HG03354 (cell line): ENCODE data around the gene SLC6A13.
"Not testable (repeated sequence)": the region's sequence is repeated elsewhere in the genome, so short reads cannot be mapped to it uniquely, and the experiment has no call there.

Experiments used
- ATAC-seq: cut with Tn5 transposase; IDR thresholded peaks from one replicate; pipeline ENCODE4 v1.9.1; 2021; ENCODE audit warnings: mild to moderate bottlenecking; ENCODE audit not compliant: unreplicated experiment, poor library complexity, severe bottlenecking

SLC6A13 gene

DNA sequence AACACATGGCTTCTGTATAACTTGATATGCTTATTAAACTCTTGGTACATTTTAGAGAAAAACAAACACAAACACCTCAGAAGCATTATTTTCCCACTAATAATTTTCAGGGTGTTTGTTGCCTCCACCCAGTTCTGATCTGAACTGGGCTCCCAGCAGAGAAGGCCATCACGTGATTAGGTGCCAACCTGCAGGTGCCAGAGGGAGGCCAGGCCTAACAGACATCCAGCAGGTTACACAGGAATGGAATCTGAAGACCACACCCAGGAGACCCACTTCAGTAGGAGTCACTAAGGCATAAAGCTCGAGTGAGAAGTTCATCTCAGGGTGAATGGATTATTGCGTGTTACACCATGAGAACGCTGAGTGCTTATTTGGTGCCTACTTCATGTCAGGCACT is 57.6 kb downstream of the SLC6A13 start:
- ATAC-seq: no peak

- ATAC-seq: no peak
These were observed 58.4 kb downstream of the SLC6A13 start for GRCh38 chr12:204261-204678.

GRCh38 chr12:203462-204260 is 59.0 kb downstream of the SLC6A13 start:
- ATAC-seq: no peak

GRCh38 chr12:203074-203461 is 59.6 kb downstream of the SLC6A13 start:
- ATAC-seq: no peak

DNA sequence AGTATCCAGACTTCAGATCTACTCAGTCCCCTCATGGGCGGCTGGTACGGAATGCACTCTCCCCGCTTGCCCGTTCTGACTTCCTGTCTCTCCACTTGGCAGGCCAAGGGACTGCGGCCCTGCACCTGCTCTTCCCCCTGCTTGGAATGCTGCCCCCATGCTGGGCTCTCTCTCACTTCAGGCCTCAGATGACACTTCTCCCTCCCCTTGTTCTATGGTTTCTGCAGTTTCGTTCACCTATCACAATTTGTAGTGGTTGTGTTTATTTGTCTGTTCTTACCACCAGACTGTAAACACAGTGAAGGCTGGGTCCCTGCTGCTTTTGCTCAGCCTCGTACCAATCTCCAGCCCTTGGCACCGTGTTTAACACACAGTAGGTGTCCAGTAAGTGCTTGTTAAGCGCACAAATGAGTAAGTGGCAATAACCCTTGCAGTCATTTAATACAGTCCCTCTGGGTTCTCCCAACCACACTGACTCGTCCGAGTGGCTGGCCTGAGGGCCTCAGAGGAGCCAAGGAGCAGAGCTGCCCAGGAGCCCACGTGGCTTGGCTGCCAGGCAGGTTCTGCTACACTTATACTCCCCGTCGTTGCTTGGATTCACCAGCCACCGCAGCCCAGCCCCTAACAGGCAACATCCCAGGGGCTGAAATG is 60.4 kb downstream of the SLC6A13 start:
- ATAC-seq: no peak

DNA sequence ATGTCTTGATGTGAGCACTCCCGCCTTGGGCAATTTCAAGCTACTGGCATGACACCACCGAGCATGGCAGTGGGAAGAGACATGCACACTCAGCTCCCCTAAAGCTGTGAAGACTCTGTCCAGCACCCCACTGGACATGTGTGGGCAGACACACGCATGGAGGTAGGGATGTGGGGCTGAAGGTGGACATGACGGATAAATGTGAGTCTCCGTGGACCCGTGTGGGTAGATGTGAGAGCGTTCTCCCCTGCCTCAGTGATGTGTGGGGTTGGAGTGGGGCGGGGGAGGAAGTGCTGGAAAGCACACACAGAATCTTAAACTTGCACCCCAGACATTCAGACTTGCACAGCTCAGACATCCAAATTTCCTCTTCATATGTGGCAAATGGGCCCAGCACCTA is 61.3 kb downstream of the SLC6A13 start:
- no peak for ATAC-seq

DNA sequence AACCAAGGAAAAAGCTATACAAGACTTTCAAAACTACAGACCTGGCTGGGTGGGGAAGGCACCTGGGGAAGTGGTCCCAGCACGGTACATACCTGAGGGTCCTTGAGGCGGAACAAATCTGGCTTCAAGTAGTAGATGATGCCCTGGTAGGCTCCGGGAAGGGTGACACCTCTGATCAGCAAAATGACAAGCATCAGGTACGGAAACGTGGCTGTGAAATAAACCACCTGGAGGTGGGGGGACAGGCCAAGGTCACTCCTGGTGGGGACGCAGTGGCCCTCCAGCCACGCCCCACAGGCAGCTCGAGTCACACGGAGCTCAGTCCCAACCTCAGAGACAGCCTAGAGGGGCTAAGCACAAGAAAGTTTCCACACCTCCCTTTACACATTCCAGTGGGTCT is 63.9 kb downstream of the SLC6A13 start:
- no peak for ATAC-seq

DNA sequence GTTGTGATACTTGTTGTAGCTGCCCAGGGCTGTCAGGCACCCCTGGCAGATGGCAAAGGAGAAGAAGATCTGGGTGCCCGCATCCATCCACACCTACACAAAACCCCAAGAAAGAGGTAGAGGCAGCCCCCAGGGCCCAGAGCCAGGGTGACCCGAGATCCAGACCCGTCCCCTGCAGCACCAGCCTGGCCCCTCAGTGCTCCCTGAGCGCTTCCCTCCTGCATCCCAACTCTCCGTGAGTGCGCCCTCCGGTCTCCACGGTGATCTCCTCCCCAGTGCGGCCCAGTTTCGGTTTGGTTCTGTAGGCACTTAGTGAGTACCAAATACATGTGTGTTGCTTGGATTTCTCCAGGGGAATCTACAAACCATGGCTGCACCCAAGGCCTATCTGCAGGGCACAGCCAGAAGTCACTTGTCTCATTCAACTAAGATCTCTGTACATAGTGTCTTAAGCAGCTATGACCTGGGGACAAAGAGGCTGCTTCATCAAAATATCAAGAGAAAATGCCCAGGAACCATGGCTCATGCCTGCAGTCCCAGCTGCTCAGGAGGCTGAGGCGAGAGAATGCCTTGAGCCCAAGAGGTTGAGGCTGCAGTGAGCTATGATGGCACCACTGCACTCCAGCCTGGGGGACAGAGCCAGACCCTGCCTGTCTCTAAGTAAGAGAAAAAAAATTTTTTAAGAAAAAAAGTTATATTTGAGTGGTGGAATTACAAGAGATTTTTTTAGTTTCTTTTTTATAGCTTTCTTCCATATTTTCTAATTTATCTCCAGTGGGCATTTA is 64.5 kb downstream of the SLC6A13 start:
- no peak for ATAC-seq

- ATAC-seq: no peak
These were observed 65.3 kb downstream of the SLC6A13 start for GRCh38 chr12:197347-197746.

- ATAC-seq: no peak
These were observed 66.2 kb downstream of the SLC6A13 start for GRCh38 chr12:196436-196835.

- no peak for ATAC-seq
These were observed 66.7 kb downstream of the SLC6A13 start for GRCh38 chr12:195951-196350.

- no peak for ATAC-seq
These were observed 67.5 kb downstream of the SLC6A13 start for GRCh38 chr12:195156-195555.

GRCh38 chr12:194276-194675 is 68.4 kb downstream of the SLC6A13 start:
- ATAC-seq: no peak

- no peak for ATAC-seq
These were observed 69.4 kb downstream of the SLC6A13 start for GRCh38 chr12:193261-193660.

DNA sequence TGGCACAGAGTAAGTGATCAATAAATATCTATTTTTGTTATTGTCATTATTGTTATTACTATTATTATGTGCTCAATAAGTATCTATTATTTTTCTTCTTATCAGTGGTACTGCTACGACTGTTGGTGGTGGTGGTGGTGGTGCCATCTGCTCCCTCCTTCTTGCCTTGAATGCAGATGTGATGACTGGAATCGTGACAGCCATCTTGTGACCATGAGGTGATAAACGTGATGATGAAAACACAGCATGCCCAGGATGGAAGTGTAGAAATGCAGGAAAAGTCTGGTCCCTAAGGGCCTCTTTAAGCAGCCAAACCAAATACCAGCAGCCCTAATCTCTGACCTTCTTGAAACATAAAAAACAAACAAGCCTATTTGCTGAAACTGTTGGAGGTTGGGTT is 71.1 kb downstream of the SLC6A13 start:
- no peak for ATAC-seq

GRCh38 chr12:190881-191280 is 71.8 kb downstream of the SLC6A13 start:
- ATAC-seq: no peak

DNA sequence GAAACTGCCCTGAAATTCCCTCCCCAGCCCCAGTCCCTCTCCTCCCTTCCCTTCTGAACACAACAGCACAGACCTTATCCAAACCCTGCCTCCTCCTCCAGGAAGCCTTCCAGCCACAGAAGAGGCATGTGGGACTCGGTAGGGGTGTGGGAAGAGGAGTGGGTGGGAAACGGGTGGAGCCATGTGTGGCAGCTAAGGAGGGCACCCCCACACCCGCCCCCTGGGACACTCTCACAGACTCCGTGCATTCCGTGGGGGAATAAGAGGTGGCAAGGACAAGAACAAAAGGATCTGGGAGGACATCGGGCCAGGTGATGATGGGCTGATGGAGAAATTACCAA is 73.0 kb downstream of the SLC6A13 start:
- ATAC-seq: no peak

- ATAC-seq: no peak
These were observed 73.6 kb downstream of the SLC6A13 start for GRCh38 chr12:188910-189621.

DNA sequence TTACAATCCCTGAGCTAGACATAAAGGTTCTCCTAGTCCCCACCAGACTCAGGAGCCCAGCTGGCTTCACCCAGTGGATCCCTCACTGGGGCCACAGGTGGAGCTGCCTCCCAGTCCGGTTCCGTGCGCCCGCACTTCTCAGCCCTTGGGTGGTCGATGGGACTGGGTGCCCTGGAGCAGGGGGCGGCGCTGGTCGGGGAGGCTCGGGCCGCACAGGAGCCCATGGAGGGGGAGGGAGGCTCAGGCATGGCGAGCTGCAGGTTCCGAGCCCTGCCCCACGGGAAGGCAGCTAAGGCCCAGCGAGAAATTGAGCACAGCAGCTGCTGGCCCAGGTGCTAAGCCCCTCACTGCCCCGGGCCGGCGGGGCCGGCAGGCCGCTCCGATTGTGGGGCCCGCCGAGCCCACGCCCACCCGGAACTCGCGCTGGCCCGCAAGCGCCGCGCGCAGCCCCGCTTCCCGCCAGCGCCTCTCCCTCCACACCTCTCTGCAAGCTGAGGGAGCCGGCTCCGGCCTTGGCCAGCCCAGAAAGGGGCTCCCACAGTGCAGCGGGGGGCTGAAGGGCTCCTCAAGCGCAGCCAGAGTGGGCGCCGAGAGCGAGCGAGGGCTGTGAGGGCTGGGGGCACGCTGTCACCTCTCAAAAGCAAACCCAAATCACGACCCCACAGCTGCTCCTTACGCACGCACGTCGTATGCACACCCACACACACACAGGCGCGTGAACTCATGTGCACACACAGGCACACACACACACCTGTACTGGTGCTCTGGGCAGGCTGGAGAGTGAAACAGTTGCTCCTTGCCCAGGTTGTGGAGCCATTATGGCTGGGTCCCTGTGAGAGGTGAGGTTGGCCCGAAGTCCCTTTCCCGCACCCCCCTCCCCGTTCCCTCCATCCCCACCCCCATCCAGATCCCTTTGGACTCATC is 74.4 kb downstream of the SLC6A13 start:
- not testable (repeated sequence) for ATAC-seq
